Adipocyte (in vitro differentiated cells): Measurements from ENCODE around the gene RPGRIP1.
A peak's percentile ranks its signal among the peaks of the same experiment; 100 is the strongest.
"Not testable (repeated sequence)": the region's sequence is repeated elsewhere in the genome, so short reads cannot be mapped to it uniquely, and the experiment has no call there.

Experiments
- DNase-seq: peaks from one replicate; pipeline ENCODE4 v3.0.0-alpha.2; 2015; ENCODE audit warnings: low read depth
- H3K27me3 ChIP-seq: replicated peaks from 2 replicates; pipeline ENCODE4 v1.7.0; 2013; ENCODE audit warnings: mild to moderate bottlenecking, low read length, moderate library complexity; ENCODE audit not compliant: control insufficient read depth, insufficient read depth
- H3K36me3 ChIP-seq: 2 replicates; pipeline ENCODE4 v1.7.0; 2013; ENCODE audit warnings: low read length, mild to moderate bottlenecking, moderate library complexity; ENCODE audit not compliant: control insufficient read depth, insufficient read depth, severe bottlenecking
- H3K4me1 ChIP-seq: 2 replicates; pipeline ENCODE4 v1.7.0; 2013; ENCODE audit warnings: mild to moderate bottlenecking, low read length, moderate library complexity; ENCODE audit not compliant: control insufficient read depth, insufficient read depth
- H3K4me3 ChIP-seq: 2 replicates; pipeline ENCODE4 v1.7.0; 2013; ENCODE audit warnings: mild to moderate bottlenecking, low read length, moderate library complexity
- H3K9ac ChIP-seq: 2 replicates; pipeline ENCODE4 v1.7.0; 2013; ENCODE audit warnings: mild to moderate bottlenecking, low read length, moderate library complexity
- H3K9me3 ChIP-seq: 2 replicates; pipeline ENCODE4 v1.7.0; 2013; ENCODE audit warnings: mild to moderate bottlenecking, low read length, moderate library complexity; ENCODE audit not compliant: control insufficient read depth

The RPGRIP1 gene

GRCh38 chr14:21261824-21262223 is 18.1 kb upstream of the RPGRIP1 start:
- peaks cover 87% of the 10 kb centered on the region for H3K36me3 ChIP-seq
- H3K9me3 ChIP-seq, result no peaks in the 10 kb centered on the region
- DNase-seq, result no peak
- peak overlapping the region; percentile 20 for H3K4me3 ChIP-seq
- H3K4me1 ChIP-seq, result peaks cover 86% of the 10 kb centered on the region
- no peak overlapping the region for H3K9ac ChIP-seq
- no peaks in the 10 kb centered on the region for H3K27me3 ChIP-seq

GRCh38 chr14:21262410-21262809 is 17.5 kb upstream of the RPGRIP1 start:
- Histone ChIP-seq H3K36me3 (peaks cover 90% of the 10 kb centered on the region), H3K27me3 (no peaks in the 10 kb centered on the region), H3K9me3 (no peaks in the 10 kb centered on the region), H3K9ac (no peak overlapping the region), H3K4me3 (peak overlapping the region; percentile 20), H3K4me1 (peaks cover 82% of the 10 kb centered on the region)
- DNase-seq, result no peak

- H3K4me3 ChIP-seq, result peak overlapping the region; percentile 67
- no peaks in the 10 kb centered on the region for H3K9me3 ChIP-seq
- H3K27me3 ChIP-seq, result no peaks in the 10 kb centered on the region
- DNase-seq, result peak; percentile 28
- H3K36me3 ChIP-seq, result peaks cover 90% of the 10 kb centered on the region
- no peak overlapping the region for H3K9ac ChIP-seq
- peaks cover 73% of the 10 kb centered on the region for H3K4me1 ChIP-seq
These were observed 16.4 kb upstream of the RPGRIP1 start for GRCh38 chr14:21263284-21264024.

- H3K36me3 ChIP-seq, result peaks cover 82% of the 10 kb centered on the region
- peaks cover 65% of the 10 kb centered on the region for H3K4me1 ChIP-seq
- no peaks in the 10 kb centered on the region for H3K27me3 ChIP-seq
- no peaks in the 10 kb centered on the region for H3K9me3 ChIP-seq
- no peak overlapping the region for H3K9ac ChIP-seq
- DNase-seq, result peak; percentile 71
- peak overlapping the region; percentile 67 for H3K4me3 ChIP-seq
These were observed 15.7 kb upstream of the RPGRIP1 start for GRCh38 chr14:21264025-21264801.

- peaks cover 52% of the 10 kb centered on the region for H3K36me3 ChIP-seq
- H3K9ac ChIP-seq, result peak overlapping the region; percentile 99
- H3K9me3 ChIP-seq, result no peaks in the 10 kb centered on the region
- H3K4me3 ChIP-seq, result peak overlapping the region; percentile 97
- no peaks in the 10 kb centered on the region for H3K27me3 ChIP-seq
- peaks cover 51% of the 10 kb centered on the region for H3K4me1 ChIP-seq
- peak; percentile 53 for DNase-seq
These were observed 12.4 kb upstream of the RPGRIP1 start for GRCh38 chr14:21267431-21267845.

GRCh38 chr14:21267886-21268616 is 11.8 kb upstream of the RPGRIP1 start:
- peaks cover 45% of the 10 kb centered on the region for H3K4me1 ChIP-seq
- no peaks in the 10 kb centered on the region for H3K9me3 ChIP-seq
- H3K4me3 ChIP-seq, result peak overlapping the region; percentile 97
- peak; percentile 57 for DNase-seq
- peak overlapping the region; percentile 99 for H3K9ac ChIP-seq
- no peaks in the 10 kb centered on the region for H3K27me3 ChIP-seq
- H3K36me3 ChIP-seq, result peaks cover 46% of the 10 kb centered on the region

- peaks cover 38% of the 10 kb centered on the region for H3K4me1 ChIP-seq
- H3K36me3 ChIP-seq, result peaks cover 40% of the 10 kb centered on the region
- H3K9me3 ChIP-seq, result no peaks in the 10 kb centered on the region
- peak overlapping the region; percentile 97 for H3K4me3 ChIP-seq
- H3K9ac ChIP-seq, result peak overlapping the region; percentile 99
- peak; percentile 82 for DNase-seq
- no peaks in the 10 kb centered on the region for H3K27me3 ChIP-seq
These were observed 11.1 kb upstream of the RPGRIP1 start for GRCh38 chr14:21268617-21269251.

- peaks cover 31% of the 10 kb centered on the region for H3K4me1 ChIP-seq
- DNase-seq, result peak; percentile 100
- peaks cover 33% of the 10 kb centered on the region for H3K36me3 ChIP-seq
These were observed 10.4 kb upstream of the RPGRIP1 start, which contains the start of gene HNRNPC for GRCh38 chr14:21269252-21270046. Gene HNRNPC (minus strand): TSS chr14:21269442. CDS start chr14:21234193, 35,249 bp downstream.

GRCh38 chr14:21272661-21273060 is 7.2 kb upstream of the RPGRIP1 start:
- not testable (repeated sequence) for H3K27me3 ChIP-seq, H3K9ac ChIP-seq, H3K9me3 ChIP-seq, H3K4me1 ChIP-seq, DNase-seq, H3K36me3 ChIP-seq, H3K4me3 ChIP-seq

More at GRCh38 chr14:21269252-21270046, 10.4 kb upstream of the RPGRIP1 start, which contains the start of gene HNRNPC:
- Histone ChIP-seq H3K4me3 (peak within 1 kb of the TSS; percentile 97), H3K27me3 (no peaks in the 10 kb centered on the region), H3K9me3 (no peaks in the 10 kb centered on the region), H3K9ac (peak within 1 kb of the TSS; percentile 99)

- no peak overlapping the region for H3K4me3 ChIP-seq
- no peaks in the 10 kb centered on the region for H3K9me3 ChIP-seq
- no peak overlapping the region for H3K9ac ChIP-seq
- H3K4me1 ChIP-seq, result peaks cover 9% of the 10 kb centered on the region
- no peaks in the 10 kb centered on the region for H3K36me3 ChIP-seq
- H3K27me3 ChIP-seq, result no peaks in the 10 kb centered on the region
- DNase-seq, result no peak
These were observed 4.5 kb upstream of the RPGRIP1 start for GRCh38 chr14:21275261-21275858.
